MCF 10A (cell line): Measurements from ENCODE around the gene SYT15. TPM values are rescaled to one million over a fixed set of nuclear protein-coding genes. Genes with fewer than 3 reads are reported as not detected.
"Not testable (repeated sequence)": the region's sequence is repeated elsewhere in the genome, so short reads cannot be mapped to it uniquely, and the experiment has no call there.

Experiments used
- BruUV-seq: library from RNA; stranded (reverse); fragments of 400-500 nt; replicated peaks from 2 replicates; lab custom pipeline; 2021; lab: Mats Ljungman, UMichigan
- CTCF ChIA-PET: fragments of 300-600 bp; sonication (Branson Sonifier 250); formaldehyde crosslinking; extraction: SDS; loops from one replicate; lab custom pipeline; 2021; ENCODE audit warnings: antibody characterized with exemption, inconsistent platforms; lab: Yijun Ruan, JAX
- POLR2A ChIA-PET: fragments of 300-600, 350-650 bp; sonication (Branson Sonifier 250); formaldehyde crosslinking; extraction: SDS; loops from one replicate; lab custom pipeline; 2020; ENCODE audit warnings: antibody characterized with exemption, inconsistent platforms; lab: Yijun Ruan, JAX
- DNase-seq: peaks from one replicate; pipeline ENCODE4 v3.0.0-alpha.2; 2018; ENCODE audit not compliant: unreplicated experiment
- H3K27ac Mint-ChIP-seq: one replicate; pipeline ENCODE4 v1.8.0; 2022; ENCODE audit warnings: mild to moderate bottlenecking, low read depth, mixed read lengths; ENCODE audit not compliant: unreplicated experiment
- H3K27me3 Mint-ChIP-seq: one replicate; pipeline ENCODE4 v1.8.0; 2022; ENCODE audit warnings: mixed read lengths; ENCODE audit not compliant: insufficient read depth, unreplicated experiment
- H3K36me3 Mint-ChIP-seq: one replicate; pipeline ENCODE4 v1.8.0; 2022; ENCODE audit warnings: mild to moderate bottlenecking, moderate library complexity, mixed read lengths; ENCODE audit not compliant: insufficient read depth, unreplicated experiment
- H3K4me1 Mint-ChIP-seq: one replicate; pipeline ENCODE4 v1.8.0; 2022; ENCODE audit warnings: mixed read lengths; ENCODE audit not compliant: insufficient read depth, unreplicated experiment
- H3K4me3 Mint-ChIP-seq: one replicate; pipeline ENCODE4 v1.8.0; 2022; ENCODE audit warnings: mild to moderate bottlenecking, moderate library complexity, mixed read lengths; ENCODE audit not compliant: unreplicated experiment
- H3K9me3 Mint-ChIP-seq: one replicate; pipeline ENCODE4 v1.8.0; 2022; ENCODE audit warnings: mixed read lengths; ENCODE audit not compliant: unreplicated experiment
- intact Hi-C: fragments of 100-400 bp; cut with micrococcal nuclease; formaldehyde crosslinking; loops from 2 replicates; pipeline ENCODE4 v1.14.1; 2022
- total RNA-seq: library from RNA; stranded (reverse); gene quantifications from 2 replicates; pipeline ENCODE4 v1.2.3, GENCODE V29; 2022

Gene SYT15
- total RNA-seq, 1 experiment from 2014 or later = 0.84 TPM

DNA sequence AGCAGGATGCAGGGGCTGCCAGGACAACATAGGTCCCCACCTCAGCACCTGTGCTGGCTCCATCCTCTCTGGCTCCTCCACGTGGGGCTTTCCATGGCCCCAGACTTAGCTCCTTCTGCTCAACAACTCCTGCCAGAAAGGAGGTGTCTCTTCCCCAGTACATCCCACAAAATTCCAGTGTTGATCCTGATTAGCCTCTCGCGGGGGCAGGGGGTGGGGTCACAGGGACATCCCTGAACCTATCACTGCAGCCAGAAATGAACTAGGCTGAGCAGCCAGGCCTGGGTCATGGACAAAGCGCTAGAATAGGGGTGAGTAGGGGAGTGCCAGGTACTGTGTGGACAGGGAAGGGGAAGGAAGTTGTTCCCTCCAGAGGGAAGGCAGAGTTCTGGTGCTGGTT lies 5.0 kb upstream of the SYT15 start:
- CTCF ChIA-PET, H3K4me1 Mint-ChIP-seq, BruUV-seq, intact Hi-C loops, H3K27me3 Mint-ChIP-seq, H3K9me3 Mint-ChIP-seq, POLR2A ChIA-PET, DNase-seq, H3K27ac Mint-ChIP-seq, H3K36me3 Mint-ChIP-seq, H3K4me3 Mint-ChIP-seq: not testable (repeated sequence)

- POLR2A ChIA-PET, H3K4me1 Mint-ChIP-seq, CTCF ChIA-PET, H3K36me3 Mint-ChIP-seq, BruUV-seq, H3K4me3 Mint-ChIP-seq, H3K27ac Mint-ChIP-seq, intact Hi-C loops, H3K27me3 Mint-ChIP-seq, DNase-seq, H3K9me3 Mint-ChIP-seq: not testable (repeated sequence)
These were observed 1.1 kb upstream of the SYT15 start for GRCh38 chr10:46577624-46578473.

GRCh38 chr10:46579378-46579777 lies 450 bp downstream of the SYT15 start:
- H3K27ac Mint-ChIP-seq, BruUV-seq, H3K9me3 Mint-ChIP-seq, intact Hi-C loops, H3K27me3 Mint-ChIP-seq, H3K36me3 Mint-ChIP-seq, POLR2A ChIA-PET, H3K4me3 Mint-ChIP-seq, DNase-seq, CTCF ChIA-PET, H3K4me1 Mint-ChIP-seq: not testable (repeated sequence)

GRCh38 chr10:46581997-46582396 lies 3.1 kb downstream of the SYT15 start:
- H3K4me1 Mint-ChIP-seq, H3K9me3 Mint-ChIP-seq, intact Hi-C loops, BruUV-seq, CTCF ChIA-PET, H3K27me3 Mint-ChIP-seq, H3K36me3 Mint-ChIP-seq, H3K4me3 Mint-ChIP-seq, H3K27ac Mint-ChIP-seq, POLR2A ChIA-PET, DNase-seq: not testable (repeated sequence)

DNA sequence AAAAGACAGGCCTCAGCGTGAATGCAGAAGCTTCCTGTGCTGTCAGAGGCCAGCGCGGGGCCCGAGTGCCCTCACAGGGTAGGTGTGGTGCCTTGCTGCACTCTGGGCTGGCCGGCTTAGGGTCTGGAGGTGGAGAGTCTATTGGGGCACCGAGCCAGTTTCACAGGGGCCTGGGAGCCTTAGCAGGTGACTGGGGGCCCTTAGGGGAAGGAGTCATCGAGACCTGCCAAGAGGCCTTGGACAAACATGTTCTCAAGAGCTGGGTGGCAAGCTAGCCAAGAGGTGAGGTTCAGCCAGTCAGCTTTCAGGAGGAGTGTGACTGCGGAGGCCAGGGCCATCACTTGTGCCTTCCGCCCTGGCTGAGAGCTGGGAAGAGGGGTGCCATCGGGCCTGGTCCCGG lies 3.6 kb downstream of the SYT15 start:
- CTCF ChIA-PET, H3K4me1 Mint-ChIP-seq, POLR2A ChIA-PET: not testable (repeated sequence)

DNA sequence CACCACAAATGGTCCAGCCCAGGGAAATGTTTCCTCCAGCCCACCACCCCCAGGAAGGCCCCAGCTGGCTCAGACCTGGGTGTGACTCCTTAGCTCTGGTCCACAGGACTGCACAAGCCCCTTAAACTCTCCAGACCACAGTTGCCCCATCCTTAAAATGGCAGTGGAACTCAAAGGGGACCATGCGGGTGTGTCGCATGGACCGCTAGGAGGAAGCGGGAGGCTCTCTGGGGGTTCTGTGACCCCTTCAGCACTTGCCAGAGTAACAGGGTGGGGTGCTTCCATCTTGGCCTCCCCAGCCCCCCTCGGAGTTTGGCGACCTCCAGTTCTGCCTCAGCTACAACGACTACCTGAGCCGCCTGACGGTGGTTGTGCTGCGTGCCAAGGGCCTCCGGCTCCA lies 5.3 kb downstream of the SYT15 start:
- H3K4me3 Mint-ChIP-seq, CTCF ChIA-PET, POLR2A ChIA-PET, BruUV-seq, H3K27ac Mint-ChIP-seq, intact Hi-C loops, H3K4me1 Mint-ChIP-seq, H3K9me3 Mint-ChIP-seq, DNase-seq, H3K27me3 Mint-ChIP-seq, H3K36me3 Mint-ChIP-seq: not testable (repeated sequence)

More for the DNA sequence above, 3.6 kb downstream of the SYT15 start:
- H3K4me3 Mint-ChIP-seq, intact Hi-C loops, H3K9me3 Mint-ChIP-seq, DNase-seq, H3K27me3 Mint-ChIP-seq, H3K27ac Mint-ChIP-seq, H3K36me3 Mint-ChIP-seq, BruUV-seq: not testable (repeated sequence)

DNA sequence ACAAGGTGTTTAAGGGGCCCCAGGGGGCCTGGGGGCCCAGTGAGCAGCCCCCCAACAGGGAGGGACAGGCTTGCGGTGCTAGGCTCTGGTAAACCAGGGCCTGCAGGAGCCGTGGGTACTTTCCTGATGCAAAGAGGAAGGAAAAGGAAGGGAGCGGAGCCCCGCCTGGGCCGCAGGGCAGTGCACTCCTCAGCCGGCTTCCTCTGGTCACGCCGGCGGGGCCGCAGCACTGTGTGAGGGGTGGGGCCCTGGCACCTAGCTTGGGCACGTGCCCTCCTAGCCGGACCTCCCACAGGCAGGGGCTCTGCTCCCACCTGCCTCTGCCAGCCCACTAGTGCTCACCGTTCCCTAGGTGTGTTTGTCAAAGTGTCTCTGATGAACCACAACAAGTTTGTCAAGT lies 6.3 kb downstream of the SYT15 start:
- H3K27me3 Mint-ChIP-seq, intact Hi-C loops: not testable (repeated sequence)

DNA sequence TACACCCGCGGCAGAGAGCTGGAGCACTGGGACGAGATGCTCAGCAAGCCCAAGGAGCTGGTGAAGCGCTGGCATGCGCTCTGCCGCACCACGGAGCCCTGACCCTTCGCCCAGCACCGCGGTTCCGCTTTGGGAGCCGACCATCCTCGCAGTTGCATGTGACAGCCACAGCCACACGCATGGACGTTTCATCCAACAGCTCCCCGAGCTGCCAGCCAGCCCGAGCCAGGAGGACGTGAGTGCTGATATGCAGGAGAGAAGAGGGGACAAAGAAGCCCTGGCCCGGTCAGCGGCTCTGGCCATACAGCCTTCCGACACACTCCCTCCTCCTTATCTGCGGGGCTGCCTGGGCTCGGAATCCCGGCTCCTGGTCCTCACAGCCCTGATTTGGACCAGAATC lies 8.6 kb downstream of the SYT15 start:
- H3K4me3 Mint-ChIP-seq, H3K27ac Mint-ChIP-seq, POLR2A ChIA-PET, CTCF ChIA-PET, intact Hi-C loops, H3K4me1 Mint-ChIP-seq, H3K27me3 Mint-ChIP-seq, BruUV-seq, H3K9me3 Mint-ChIP-seq, DNase-seq, H3K36me3 Mint-ChIP-seq: not testable (repeated sequence)

More for the DNA sequence above, 6.3 kb downstream of the SYT15 start:
- H3K4me3 Mint-ChIP-seq, POLR2A ChIA-PET, BruUV-seq, CTCF ChIA-PET, H3K27ac Mint-ChIP-seq, DNase-seq, H3K36me3 Mint-ChIP-seq, H3K4me1 Mint-ChIP-seq, H3K9me3 Mint-ChIP-seq: not testable (repeated sequence)

GRCh38 chr10:46588221-46588620 lies 9.3 kb downstream of the SYT15 start:
- H3K4me3 Mint-ChIP-seq, H3K4me1 Mint-ChIP-seq, H3K36me3 Mint-ChIP-seq, H3K27ac Mint-ChIP-seq, DNase-seq, intact Hi-C loops, H3K9me3 Mint-ChIP-seq, BruUV-seq, POLR2A ChIA-PET, H3K27me3 Mint-ChIP-seq, CTCF ChIA-PET: not testable (repeated sequence)
